Gastroesophageal sphincter (tissue), 4 donors: ENCODE results near the gene DNAJC2. TPM values are rescaled to one million over a fixed set of nuclear protein-coding genes. Genes with fewer than 3 reads are reported as not detected.

Experiments
- ATAC-seq: fragments of 150-250 bp; one replicate; pipeline ENCODE4 v1.9.1; 2016; ENCODE audit warnings: mild to moderate bottlenecking, moderate library complexity
- H3K27ac ChIP-seq, 4 donors: fragments of 200-600 bp; sonication (generic) in 3 of 4; 1 replicate in 3 of 4; 2 replicates in 1 of 4; pipeline ENCODE4 v1.5.1; 2016 to 2019
- H3K27me3 ChIP-seq: fragments of 200-600 bp; sonication (generic); one replicate; pipeline ENCODE4 v1.5.1; 2019
- H3K36me3 ChIP-seq, 2 donors: fragments of 200-600 bp; sonication (generic); one replicate each; pipeline ENCODE4 v1.5.1; 2019; ENCODE audit warnings: control low read depth in 1 of 2
- H3K4me1 ChIP-seq, 3 donors: fragments of 200-600 bp; sonication (generic); 1 replicate in 2 of 3; 2 replicates in 1 of 3; pipeline ENCODE4 v1.5.1; 2016 to 2019; ENCODE audit warnings: control low read depth in 2 of 3
- H3K4me3 ChIP-seq, 2 donors: fragments of 200-600 bp; sonication (generic); one replicate each; pipeline ENCODE4 v1.5.1; 2019; ENCODE audit warnings: mild to moderate bottlenecking in 1 of 2, moderate library complexity in 1 of 2
- H3K9me3 ChIP-seq, 3 donors: fragments of 200-600 bp; sonication (generic); one replicate each; pipeline ENCODE4 v1.5.1; 2017 to 2019; ENCODE audit warnings: control low read depth in 2 of 3
- EP300 ChIP-seq: sonication (generic); formaldehyde crosslinking; IDR thresholded peaks from one replicate; pipeline ENCODE4 v1.6.1; 2017; ENCODE audit warnings: antibody characterized with exemption, mild to moderate bottlenecking
- POLR2A ChIP-seq, 2 donors: fragments of 450-650 bp; IDR thresholded peaks; one replicate each; pipeline ENCODE4 v1.6.1; 2017; ENCODE audit warnings: antibody characterized with exemption in 2 of 2, mild to moderate bottlenecking in 2 of 2, moderate library complexity in 1 of 2
- POLR2AphosphoS5 ChIP-seq: sonication (generic); formaldehyde crosslinking; IDR thresholded peaks from one replicate; pipeline ENCODE4 v1.6.1; 2017; ENCODE audit warnings: antibody characterized with exemption
- WGBS, 2 donors: methylation state at CpG; one replicate each; pipeline ENCODE4 v1.1.5; 2018; ENCODE audit warnings: low coverage in 1 of 2; 5-methylcytosine and 5-hydroxymethylcytosine counted together
- total RNA-seq, 4 donors: library from RNA; depleted of rRNA; stranded (reverse); fragments of >200 nt; gene quantifications; one replicate each; pipeline ENCODE4 v1.1.0, GENCODE V29; 2016
- TF ChIP-seq, protein P1 (sequence below), 4 experiments: fragments of 200-600 bp in 2 of 4; fragments of 450-650 bp in 2 of 4; sonication (generic) in 1 of 4; IDR thresholded peaks; one replicate each; pipeline ENCODE4 v1.5.1; 2017 to 2019; ENCODE audit warnings: antibody characterized with exemption in 4 of 4, mild to moderate bottlenecking in 2 of 4, moderate library complexity in 2 of 4

DNAJC2 gene
- total RNA-seq, 4 donors from 2014 or later, result 8.4 to 15.6 (median 12.7) TPM

DNA sequence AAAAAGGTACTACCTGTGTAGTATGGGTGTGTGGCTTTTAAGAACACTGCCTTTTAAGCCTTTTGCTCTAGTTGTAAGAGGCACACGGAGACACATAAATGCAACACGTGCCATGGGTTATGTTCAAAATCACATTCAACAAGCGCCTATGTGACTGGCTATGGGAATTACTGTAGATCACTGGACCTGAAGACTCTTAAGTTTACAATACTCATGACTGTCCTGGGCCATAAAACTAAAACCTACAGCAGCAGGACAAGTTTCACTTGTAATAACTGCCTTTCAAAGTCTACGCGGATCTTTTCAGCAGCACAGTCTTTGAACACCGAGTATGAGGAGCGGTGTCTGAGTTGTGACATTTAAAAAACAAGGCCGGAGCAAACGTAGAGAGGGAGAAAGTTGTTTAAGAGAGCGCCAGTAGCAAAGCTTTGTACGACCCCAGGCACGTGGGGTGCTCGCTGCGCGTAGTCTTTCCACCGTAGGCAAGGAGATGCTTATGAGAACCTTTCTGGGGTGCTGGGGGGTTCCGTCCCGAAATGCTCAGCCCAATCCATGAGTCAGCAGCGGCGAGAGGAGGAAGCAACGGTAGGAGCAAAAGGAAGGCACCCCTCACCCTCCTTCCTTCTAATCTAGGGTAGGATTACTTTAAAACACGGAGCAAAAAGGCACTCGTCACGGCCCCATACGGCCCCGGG lies 662 bp downstream of the DNAJC2 start:
- ATAC-seq, result peak; percentile 4
- WGBS, 2 donors, result 2 to 3% methylated on average over 3 to 21 of the region's 26 CpGs
- H3K4me3 ChIP-seq, result peak overlapping the region; percentile 70 to 80

DNA sequence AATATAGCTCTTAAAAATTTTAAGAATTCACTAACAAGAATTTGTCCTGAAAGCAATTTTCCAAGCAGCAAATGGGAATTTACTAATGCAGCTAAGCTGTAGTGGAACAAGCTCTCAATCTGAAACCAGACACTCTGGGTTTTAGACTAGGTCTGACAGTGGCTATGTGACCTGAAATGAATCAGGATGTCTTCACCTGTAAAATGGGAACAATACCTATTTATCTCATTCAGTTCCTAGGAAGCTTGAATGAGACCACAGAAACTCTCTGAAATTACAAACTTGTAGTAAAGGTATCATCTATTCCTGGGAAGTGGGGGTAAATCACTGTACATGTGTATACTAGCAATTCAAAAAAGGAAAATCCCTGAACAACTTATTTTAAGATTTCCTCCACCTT lies 1.2 kb downstream of the DNAJC2 start:
- no peaks in the 10 kb centered on the region for H3K9me3 ChIP-seq

More for the DNA sequence above, 662 bp downstream of the DNAJC2 start:
- Histone ChIP-seq H3K9me3 (no peaks in the 10 kb centered on the region), H3K4me1 (peaks cover 4 to 44% (median 17%) of the 10 kb centered on the region in 3 donors), H3K27ac (peak overlapping the region; percentile 65 to 90 (median 86)), H3K27me3 (no peaks in the 10 kb centered on the region), H3K36me3 (peaks cover 0 to 32% of the 10 kb centered on the region in 2 donors)
- TF ChIP-seq, protein P1, sequence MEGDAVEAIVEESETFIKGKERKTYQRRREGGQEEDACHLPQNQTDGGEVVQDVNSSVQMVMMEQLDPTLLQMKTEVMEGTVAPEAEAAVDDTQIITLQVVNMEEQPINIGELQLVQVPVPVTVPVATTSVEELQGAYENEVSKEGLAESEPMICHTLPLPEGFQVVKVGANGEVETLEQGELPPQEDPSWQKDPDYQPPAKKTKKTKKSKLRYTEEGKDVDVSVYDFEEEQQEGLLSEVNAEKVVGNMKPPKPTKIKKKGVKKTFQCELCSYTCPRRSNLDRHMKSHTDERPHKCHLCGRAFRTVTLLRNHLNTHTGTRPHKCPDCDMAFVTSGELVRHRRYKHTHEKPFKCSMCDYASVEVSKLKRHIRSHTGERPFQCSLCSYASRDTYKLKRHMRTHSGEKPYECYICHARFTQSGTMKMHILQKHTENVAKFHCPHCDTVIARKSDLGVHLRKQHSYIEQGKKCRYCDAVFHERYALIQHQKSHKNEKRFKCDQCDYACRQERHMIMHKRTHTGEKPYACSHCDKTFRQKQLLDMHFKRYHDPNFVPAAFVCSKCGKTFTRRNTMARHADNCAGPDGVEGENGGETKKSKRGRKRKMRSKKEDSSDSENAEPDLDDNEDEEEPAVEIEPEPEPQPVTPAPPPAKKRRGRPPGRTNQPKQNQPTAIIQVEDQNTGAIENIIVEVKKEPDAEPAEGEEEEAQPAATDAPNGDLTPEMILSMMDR (IDR thresholded peaks at IDR 0.05), result no peak
- TF ChIP-seq POLR2A (IDR thresholded peaks at IDR 0.05) (no peak), POLR2AphosphoS5 (no peak), EP300 (no peak)

DNA sequence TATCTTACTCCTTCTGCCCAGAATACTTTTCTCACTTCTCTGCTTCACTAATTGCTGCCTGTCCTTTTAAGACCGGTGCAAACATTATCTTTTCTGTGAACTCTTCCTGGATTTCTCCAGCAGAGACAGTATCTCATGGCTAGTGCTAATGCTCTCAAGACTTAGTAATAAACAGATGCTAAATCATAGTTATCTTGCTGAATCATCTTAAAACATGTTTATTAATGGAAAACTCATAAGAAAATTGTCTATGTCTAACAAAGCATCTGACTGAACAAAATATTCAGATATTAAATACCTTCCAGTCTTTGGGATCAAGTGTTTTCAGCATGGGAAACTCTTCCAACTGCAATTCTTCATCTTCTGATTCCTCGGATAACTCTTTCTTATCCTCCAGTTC lies 3.1 kb downstream of the DNAJC2 start:
- TF ChIP-seq POLR2AphosphoS5, result no peak
- no peak for TF ChIP-seq POLR2A (IDR thresholded peaks at IDR 0.05)
- no peak for TF ChIP-seq EP300
- TF ChIP-seq, protein P1 (IDR thresholded peaks at IDR 0.05), result no peak
- WGBS, 2 donors, result 63 to 74% methylated on average over 1 to 2 of the region's 2 CpGs
- ATAC-seq, result no peak
- peaks cover 4 to 29% (median 12%) of the 10 kb centered on the region in 3 donors for H3K4me1 ChIP-seq
- H3K36me3 ChIP-seq, result peaks cover 0 to 56% of the 10 kb centered on the region in 2 donors
- H3K4me3 ChIP-seq, result no peak overlapping the region
- no peaks in the 10 kb centered on the region for H3K27me3 ChIP-seq
- no peaks in the 10 kb centered on the region for H3K9me3 ChIP-seq
- H3K27ac ChIP-seq, result no peak overlapping the region

More for the DNA sequence above, 1.2 kb downstream of the DNAJC2 start:
- ATAC-seq, result no peak
- Histone ChIP-seq H3K4me3 (peak overlapping the region; percentile 70 to 80), H3K27ac (no peak overlapping the region), H3K27me3 (no peaks in the 10 kb centered on the region), H3K36me3 (peaks cover 0 to 38% of the 10 kb centered on the region in 2 donors), H3K4me1 (peaks cover 4 to 39% (median 12%) of the 10 kb centered on the region in 3 donors)
- TF ChIP-seq EP300 (no peak), POLR2AphosphoS5 (no peak), POLR2A (IDR thresholded peaks at IDR 0.05) (no peak)
- TF ChIP-seq, protein P1 (IDR thresholded peaks at IDR 0.05), result no peak

DNA sequence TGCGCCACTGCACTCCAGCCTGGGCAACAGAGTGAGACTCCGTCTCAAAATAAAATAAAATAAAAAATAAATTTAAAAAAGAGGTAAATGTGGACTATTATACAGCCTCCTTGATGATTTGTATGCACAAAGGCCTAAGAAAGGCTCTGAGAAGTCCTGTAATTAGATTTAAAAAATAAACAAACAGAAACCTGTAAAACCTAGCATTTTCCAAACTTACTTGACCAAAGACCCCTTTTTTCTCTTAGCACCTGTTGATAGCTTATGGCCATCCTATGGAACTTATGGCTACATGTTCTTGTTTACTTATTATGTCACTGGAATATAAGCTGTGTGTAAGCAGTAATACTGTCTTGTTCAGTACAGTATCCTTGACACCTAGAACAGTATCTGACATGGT lies 5.7 kb downstream of the DNAJC2 start:
- Histone ChIP-seq H3K27ac (no peak overlapping the region), H3K36me3 (peaks cover 0 to 81% of the 10 kb centered on the region in 2 donors), H3K4me1 (peaks cover 4 to 21% (median 7%) of the 10 kb centered on the region in 3 donors), H3K27me3 (no peaks in the 10 kb centered on the region), H3K9me3 (no peaks in the 10 kb centered on the region), H3K4me3 (no peak overlapping the region)
- TF ChIP-seq POLR2AphosphoS5 (no peak), POLR2A (IDR thresholded peaks at IDR 0.05) (no peak), EP300 (no peak)
- TF ChIP-seq, protein P1 (IDR thresholded peaks at IDR 0.05), result no peak
- WGBS, 2 donors, result 100% methylated on average over 1 to 2 of the region's 2 CpGs
- ATAC-seq, result no peak

DNA sequence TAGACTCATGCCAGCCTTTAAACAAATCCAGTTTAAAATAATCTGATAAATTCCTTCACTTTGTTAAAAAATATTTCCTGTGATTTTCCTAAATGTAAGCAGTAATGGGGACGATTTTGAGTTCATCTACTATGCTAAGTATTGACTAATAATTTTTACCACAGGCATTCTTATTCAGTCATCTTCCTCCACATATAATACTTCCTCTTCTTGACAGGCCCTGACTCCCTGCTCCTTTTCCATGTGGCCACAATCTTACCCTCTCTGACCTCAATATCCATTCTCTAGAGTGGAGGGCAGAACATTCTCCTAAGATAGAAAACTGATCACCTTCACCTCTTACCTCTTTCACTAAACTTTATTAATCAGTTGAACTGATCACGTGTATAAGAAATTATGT lies 7.8 kb downstream of the DNAJC2 start:
- H3K4me3 ChIP-seq, result no peak overlapping the region
- TF ChIP-seq POLR2A (IDR thresholded peaks at IDR 0.05) (no peak), EP300 (no peak), POLR2AphosphoS5 (no peak)
- TF ChIP-seq, protein P1 (IDR thresholded peaks at IDR 0.05), result no peak
- 93 to 100% methylated on average over 1 to 2 of the region's 2 CpGs for WGBS, 2 donors
- peaks cover 0 to 91% of the 10 kb centered on the region in 2 donors for H3K36me3 ChIP-seq
- no peaks in the 10 kb centered on the region for H3K27me3 ChIP-seq
- no peak for ATAC-seq
- H3K9me3 ChIP-seq, result no peaks in the 10 kb centered on the region
- peaks cover 0 to 1% (median 0%) of the 10 kb centered on the region in 3 donors for H3K4me1 ChIP-seq
- H3K27ac ChIP-seq, result no peak overlapping the region
